NCI-H128 (cell line): ENCODE results near the gene UGT1A6.
"Not testable (repeated sequence)": the region's sequence is repeated elsewhere in the genome, so short reads cannot be mapped to it uniquely, and the experiment has no call there.

ENCODE experiments used
- DNase-seq: peaks from one replicate; lab custom pipeline; 2025; ENCODE audit not compliant: unreplicated experiment; lab: John Stamatoyannopoulos, UW

The UGT1A6 gene

DNA sequence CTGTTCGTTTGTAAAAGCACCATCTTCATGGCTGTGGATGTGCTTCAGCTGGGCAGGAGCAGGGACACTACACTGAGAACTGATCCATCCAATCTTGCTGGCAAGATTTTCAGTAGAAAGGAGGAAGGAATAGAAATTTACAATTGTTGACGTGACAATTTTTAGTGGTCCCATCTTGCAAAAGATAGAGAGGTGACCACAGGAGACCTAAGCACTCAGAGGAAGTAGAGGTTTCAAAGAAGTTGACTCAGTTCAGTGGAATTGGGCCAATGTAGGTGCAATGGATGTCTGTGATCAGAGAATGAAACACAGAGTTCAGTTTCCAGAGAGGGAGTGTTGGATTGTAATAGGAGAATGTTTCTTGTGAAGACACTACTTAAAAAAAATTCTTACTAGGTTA lies 21.4 kb downstream of the UGT1A6 start:
- no peak for DNase-seq

DNA sequence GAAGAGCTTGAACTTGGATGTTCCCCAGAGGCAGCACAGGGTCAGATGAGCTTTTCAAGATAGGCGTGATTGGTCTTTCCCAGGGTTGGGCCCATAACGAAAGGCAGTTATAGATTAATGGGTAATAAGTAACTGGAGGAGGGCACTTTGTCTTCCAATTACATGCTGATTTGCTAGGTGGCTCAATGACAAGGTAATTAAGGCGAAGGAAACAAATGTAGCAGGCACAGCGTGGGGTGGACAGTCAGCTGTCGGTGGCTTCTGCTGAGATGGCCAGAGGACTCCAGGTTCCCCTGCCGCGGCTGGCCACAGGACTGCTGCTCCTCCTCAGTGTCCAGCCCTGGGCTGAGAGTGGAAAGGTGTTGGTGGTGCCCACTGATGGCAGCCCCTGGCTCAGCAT lies 25.9 kb downstream of the UGT1A6 start, which contains the start of gene UGT1A4:
UGT1A4 (plus strand) TSS at position 185 of the 400 bp plus-strand sequence; CDS start at position 270, 85 bp downstream.
- no peak for DNase-seq

DNA sequence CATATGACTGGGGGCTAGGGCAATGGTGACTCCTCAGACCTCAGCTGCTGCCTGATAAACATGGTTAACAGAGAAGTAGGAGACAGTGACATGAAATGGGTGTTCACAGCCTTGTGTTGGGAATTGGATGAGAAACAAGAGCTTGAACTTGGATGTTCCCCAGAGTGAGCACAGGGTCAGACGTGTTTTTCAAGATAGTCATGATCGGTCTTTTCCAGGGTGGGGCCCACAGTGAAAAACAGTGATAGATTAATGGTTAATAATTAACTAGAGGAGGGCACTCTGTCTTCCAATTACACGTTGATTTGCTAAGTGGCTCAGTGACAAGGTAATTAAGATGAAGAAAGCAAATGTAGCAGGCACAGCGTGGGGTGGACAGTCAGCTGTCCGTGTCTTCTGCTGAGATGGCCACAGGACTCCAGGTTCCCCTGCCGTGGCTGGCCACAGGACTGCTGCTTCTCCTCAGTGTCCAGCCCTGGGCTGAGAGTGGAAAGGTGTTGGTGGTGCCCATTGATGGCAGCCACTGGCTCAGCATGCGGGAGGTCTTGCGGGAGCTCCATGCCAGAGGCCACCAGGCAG lies 36.1 kb downstream of the UGT1A6 start, which contains the start of gene UGT1A3:
UGT1A3 (plus strand) TSS at position 320 of the 579 bp plus-strand sequence; CDS start at position 405, 85 bp downstream.
- no peak for DNase-seq

DNA sequence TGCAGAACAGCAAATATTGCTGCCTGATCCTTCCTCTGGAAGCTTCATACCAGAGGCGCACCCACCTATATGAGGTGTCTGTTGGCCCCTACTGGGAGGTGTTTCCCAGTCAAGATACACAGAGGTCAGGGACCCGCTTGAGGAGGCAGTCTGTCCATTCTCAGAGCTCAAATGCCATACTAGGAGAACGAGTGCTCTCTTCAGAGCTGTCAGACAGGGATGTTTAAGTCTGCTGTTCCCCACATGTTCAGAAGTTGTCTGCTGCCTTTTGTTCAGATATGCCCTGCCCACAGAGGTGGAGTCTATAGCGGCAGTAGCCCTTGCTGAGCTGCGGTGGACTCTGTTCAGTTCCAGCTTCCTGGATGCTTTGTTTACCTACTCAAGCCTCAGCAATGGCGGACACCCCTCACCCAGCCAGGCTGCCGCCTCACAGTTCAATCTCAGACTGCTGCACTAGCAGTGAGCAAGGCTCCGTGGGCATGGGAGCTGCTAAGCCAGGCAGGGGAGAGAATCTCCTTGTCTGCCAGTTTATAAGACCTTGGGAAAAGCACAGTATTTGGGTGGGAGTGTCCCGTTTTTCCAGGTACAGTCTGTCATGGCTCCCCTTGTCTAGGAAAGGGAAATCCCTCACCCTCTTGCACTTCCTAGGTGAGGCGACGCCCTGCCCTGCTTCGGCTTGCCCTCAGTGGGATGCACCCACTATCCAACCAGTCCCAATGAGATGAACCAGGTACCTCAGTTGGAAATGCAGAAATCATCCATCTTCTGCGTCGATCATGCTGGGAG lies 44.4 kb downstream of the UGT1A6 start:
- not testable (repeated sequence) for DNase-seq

DNA sequence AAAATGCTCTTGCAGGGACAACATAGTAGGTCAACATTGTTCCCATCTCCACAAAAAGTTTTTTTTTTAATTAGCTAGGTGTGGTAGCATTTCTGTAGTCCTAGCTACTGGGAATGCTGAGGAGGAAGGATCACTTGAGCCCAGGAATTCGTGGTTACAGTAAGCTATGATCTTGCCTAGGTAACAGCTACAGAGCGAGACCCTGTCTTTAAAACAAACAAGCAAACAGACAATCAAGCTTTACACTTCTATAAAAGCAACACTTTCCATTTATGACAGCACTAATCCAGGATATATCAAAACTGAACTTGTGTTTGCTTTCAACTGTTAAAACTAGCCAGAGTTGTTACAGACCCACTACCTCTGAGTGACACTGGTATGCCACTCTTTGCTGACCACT lies 48.2 kb downstream of the UGT1A6 start:
- DNase-seq, result no peak

DNA sequence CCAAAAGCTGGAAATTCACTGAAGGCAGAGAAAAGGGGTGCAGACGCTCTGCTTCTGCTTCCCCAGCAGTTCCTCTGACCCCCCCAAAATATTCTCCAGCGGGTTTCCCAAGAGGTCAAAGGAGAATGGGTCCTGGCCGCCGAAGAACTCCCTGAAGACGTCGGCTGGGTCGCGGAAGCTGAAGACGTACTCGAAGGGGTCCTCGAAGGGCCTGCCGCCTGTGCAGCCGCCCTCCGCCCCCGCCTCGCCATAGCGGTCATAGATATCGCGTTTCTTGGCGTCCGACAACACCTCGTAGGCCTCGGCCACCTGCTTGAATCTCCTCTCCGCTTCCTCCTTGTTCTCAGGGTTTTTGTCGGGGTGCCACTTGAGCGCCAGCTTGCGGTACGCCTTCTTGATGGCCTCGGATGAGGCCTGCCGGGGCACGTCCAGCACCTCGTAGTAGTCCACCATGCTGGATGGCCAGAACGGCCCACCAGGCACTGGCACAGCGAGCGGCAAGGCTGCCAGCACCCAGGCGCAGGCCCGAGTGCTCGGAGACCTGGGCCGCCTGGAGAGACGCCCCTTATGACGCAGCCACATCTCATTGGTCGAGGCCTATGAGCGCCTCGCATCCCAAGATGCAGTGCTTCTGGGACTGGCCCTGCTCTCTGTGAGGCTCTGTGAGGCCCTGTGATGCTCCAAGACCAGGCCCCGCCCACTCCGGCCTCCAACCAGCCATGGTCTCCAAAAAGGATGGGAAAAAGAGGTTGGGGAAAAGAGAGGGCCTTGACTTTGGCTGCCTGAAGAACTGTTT lies 51.0 kb downstream of the UGT1A6 start:
- DNase-seq, result no peak

GRCh38 chr2:233745073-233745755 lies 52.5 kb downstream of the UGT1A6 start:
- no peak for DNase-seq

DNA sequence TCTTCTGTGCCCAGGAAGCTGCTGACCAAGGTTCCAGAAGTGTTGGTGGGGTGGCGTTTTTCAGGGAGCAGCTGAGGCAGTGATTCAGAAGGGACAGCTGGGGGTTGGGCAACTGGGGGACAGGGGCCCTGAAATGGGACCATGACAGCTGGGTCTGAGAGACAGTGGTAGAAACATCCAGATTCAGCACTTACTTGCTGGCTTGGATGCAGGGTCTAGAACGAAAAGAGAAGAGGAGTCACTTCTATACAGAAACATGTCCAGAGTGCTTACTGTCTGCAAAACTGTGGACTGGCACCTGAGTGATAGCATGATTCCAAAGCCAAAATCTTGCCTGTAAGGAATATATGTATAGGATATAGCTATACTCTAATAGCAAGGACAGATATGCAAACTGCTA lies 53.1 kb downstream of the UGT1A6 start:
- not testable (repeated sequence) for DNase-seq

- no peak for DNase-seq
Measured at GRCh38 chr2:233746475-233747282, 54.0 kb downstream of the UGT1A6 start.

GRCh38 chr2:233747283-233747544 lies 54.5 kb downstream of the UGT1A6 start:
- DNase-seq, result no peak

- not testable (repeated sequence) for DNase-seq
Measured at GRCh38 chr2:233750689-233751088, 58.0 kb downstream of the UGT1A6 start.

DNA sequence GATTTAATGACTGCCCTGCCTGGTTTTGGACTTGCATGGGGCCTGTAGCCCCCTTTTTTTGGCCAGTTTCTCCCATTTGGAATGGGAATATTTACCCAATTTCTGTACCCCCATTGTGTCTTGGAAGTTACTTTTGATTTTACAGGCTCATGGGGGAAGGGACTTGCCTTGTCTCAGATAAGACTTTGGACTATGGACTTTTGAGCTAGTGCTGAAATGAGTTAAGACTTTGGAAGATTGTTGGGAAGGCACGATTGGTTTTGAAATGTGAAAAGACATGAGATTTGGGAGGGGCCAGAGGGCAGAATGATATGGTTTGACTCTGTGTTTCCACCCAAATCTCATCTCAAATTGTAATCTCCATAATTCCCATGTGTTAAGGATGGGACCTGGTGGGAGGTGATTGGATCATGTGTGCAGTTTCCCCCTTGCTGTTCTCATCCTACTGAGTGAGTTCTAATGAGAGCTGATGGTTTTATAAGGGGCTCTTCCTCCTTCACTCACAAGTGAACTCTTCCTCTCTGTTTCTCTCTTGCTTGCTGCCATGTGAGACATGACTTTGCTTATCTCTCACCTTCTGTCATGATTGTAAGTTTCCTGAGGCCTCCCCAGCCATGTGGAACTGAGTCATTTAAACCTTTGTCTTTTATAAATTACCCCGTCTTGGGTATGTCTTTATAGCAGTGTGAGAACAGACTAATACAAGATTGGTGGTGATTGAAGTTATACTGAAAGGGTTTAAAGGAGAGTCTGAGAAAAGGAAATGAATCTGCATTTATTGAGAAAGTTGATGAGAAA lies 58.7 kb downstream of the UGT1A6 start:
- DNase-seq, result not testable (repeated sequence)

GRCh38 chr2:233754872-233755611 lies 62.4 kb downstream of the UGT1A6 start:
- DNase-seq, result no peak

DNA sequence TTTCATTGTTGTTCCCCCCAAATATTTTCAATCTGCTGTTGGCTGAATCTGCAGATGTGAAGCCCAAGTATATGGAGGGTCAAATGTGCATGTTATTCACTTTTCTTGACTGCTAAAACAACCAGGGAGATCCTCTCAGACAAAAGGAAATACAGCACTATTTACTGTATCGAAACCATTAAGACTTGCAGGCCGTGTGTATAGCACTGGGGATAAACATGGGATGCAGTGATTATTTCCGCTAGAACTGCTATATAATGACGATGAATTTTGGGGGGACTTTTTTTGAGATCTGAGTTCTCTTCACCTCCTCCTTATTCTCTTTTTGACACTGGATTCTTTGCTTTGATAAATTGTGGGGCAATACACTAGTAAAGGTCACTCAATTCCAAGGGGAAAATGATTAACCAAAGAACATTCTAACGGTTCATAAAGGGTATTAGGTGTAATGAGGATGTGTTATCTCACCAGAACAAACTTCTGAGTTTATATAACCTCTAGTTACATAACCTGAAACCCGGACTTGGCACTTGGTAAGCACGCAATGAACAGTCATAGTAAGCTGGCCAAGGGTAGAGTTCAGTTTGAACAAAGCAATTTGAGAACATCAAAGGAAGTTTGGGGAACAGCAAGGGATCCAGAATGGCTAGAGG lies 63.9 kb downstream of the UGT1A6 start:
- no peak for DNase-seq

DNA sequence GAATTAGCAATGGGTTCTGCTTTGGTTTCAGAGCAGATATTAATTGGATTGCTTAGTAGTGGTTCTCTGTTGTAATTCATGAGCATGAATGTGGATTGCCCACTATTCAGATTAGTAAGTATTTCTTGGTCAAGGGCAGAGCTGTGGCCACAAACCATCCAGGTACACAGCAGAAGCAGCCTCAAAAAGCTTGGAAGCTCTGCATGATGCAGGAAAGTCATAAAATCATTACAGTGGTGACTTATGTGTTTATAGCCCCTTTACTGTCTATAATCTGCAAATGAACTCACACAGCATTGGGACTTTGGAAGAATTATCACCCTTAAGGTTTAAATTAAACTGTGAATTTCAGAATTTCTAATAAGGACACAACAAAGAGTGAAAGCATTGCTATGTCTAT lies 65.5 kb downstream of the UGT1A6 start:
- no peak for DNase-seq

GRCh38 chr2:233758849-233759248 lies 66.2 kb downstream of the UGT1A6 start:
- no peak for DNase-seq

DNA sequence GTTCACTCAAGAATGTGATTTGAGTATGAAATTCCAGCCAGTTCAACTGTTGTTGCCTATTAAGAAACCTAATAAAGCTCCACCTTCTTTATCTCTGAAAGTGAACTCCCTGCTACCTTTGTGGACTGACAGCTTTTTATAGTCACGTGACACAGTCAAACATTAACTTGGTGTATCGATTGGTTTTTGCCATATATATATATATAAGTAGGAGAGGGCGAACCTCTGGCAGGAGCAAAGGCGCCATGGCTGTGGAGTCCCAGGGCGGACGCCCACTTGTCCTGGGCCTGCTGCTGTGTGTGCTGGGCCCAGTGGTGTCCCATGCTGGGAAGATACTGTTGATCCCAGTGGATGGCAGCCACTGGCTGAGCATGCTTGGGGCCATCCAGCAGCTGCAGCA lies 67.4 kb downstream of the UGT1A6 start, which contains the start of gene UGT1A1:
UGT1A1 (plus strand) TSS at position 228 of the 400 bp plus-strand sequence; CDS start at position 246, 18 bp downstream.
- no peak for DNase-seq

DNA sequence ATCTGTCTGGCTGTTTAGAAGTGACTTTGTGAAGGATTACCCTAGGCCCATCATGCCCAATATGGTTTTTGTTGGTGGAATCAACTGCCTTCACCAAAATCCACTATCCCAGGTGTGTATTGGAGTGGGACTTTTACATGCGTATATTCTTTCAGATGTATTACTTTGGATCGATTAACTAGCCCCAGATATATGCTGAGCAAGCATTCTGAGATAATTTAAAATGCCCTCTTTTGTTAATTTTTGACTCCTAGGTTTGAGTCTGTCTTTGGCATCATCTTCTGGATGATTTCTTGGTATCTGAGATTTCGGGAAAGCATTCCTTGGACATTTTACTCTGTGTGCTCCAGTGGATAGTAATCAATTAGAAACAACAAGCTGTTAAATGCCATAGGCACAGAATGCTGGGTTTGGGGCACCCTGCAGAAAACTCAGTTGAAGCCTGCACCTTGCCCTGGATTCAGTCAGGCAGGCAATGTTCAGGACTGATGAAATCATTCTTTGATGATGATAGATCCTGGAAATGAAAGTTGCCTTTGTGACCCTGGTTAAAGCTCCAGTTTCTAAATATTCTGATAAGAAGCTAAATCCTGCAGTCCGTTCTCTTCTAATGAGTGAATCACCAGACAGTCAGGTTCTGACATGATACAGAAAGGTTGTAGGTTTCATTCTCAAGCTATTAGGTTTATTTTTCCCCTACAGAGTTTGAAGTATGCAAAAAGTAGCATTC lies 68.5 kb downstream of the UGT1A6 start:
- DNase-seq, result no peak
